DOHH2 (cell line): ENCODE results near the gene AVPI1.

Source experiments
- H3F3A ChIP-seq: fragments of 200-600 bp; sonication (generic), shearing (Covaris generic); 2 replicates; pipeline ENCODE4 v1.6.0; 2016; ENCODE audit warnings: antibody characterized with exemption, mild to moderate bottlenecking; ENCODE audit not compliant: control insufficient read depth, insufficient read depth
- H3K27ac ChIP-seq: fragments of 200-600 bp; sonication (generic); 2 replicates; pipeline ENCODE4 v1.5.1; 2014; ENCODE audit warnings: low read depth, mild to moderate bottlenecking, low read length, moderate library complexity
- H3K27me3 ChIP-seq: fragments of 200-600 bp; sonication (generic); 2 replicates; pipeline ENCODE4 v1.6.1; 2014; ENCODE audit warnings: mild to moderate bottlenecking, low read length, mixed read lengths; ENCODE audit not compliant: control insufficient read depth
- H3K36me3 ChIP-seq: fragments of 200-600 bp; sonication (generic); 2 replicates; pipeline ENCODE4 v1.6.1; 2014; ENCODE audit warnings: mild to moderate bottlenecking, low read length, moderate library complexity, mixed read lengths; ENCODE audit not compliant: control insufficient read depth
- H3K4me1 ChIP-seq: fragments of 200-600 bp; sonication (generic); 2 replicates; pipeline ENCODE4 v1.6.1; 2014; ENCODE audit warnings: mild to moderate bottlenecking, low read length, mixed read lengths; ENCODE audit not compliant: control insufficient read depth
- H3K4me2 ChIP-seq: fragments of 200-600 bp; sonication (generic); 2 replicates; pipeline ENCODE4 v1.6.0; 2014; ENCODE audit warnings: mild to moderate bottlenecking, low read length, moderate library complexity
- H3K4me3 ChIP-seq: fragments of 200-600 bp; sonication (generic); 2 replicates; pipeline ENCODE4 v1.5.1; 2014; ENCODE audit warnings: mild to moderate bottlenecking, low read length, mixed read lengths
- H3K79me2 ChIP-seq: fragments of 200-600 bp; sonication (generic); 2 replicates; pipeline ENCODE4 v1.6.1; 2014; ENCODE audit warnings: mild to moderate bottlenecking, low read length, mixed read lengths; ENCODE audit not compliant: control insufficient read depth
- H3K9me2 ChIP-seq: fragments of 200-600 bp; sonication (generic); replicated peaks from 2 replicates; pipeline ENCODE4 v1.6.1; 2014; ENCODE audit warnings: mild to moderate bottlenecking, low read length, mixed read lengths; ENCODE audit not compliant: control insufficient read depth
- H3K9me3 ChIP-seq: fragments of 200-600 bp; sonication (generic); 2 replicates; pipeline ENCODE4 v1.6.1; 2014; ENCODE audit warnings: antibody characterized with exemption, low read length, mixed read lengths; ENCODE audit not compliant: control insufficient read depth, insufficient read depth
- H4K20me1 ChIP-seq: fragments of 200-600 bp; sonication (generic); 2 replicates; pipeline ENCODE4 v1.6.0; 2014; ENCODE audit warnings: low read depth, mild to moderate bottlenecking, antibody characterized with exemption, low read length, moderate library complexity; ENCODE audit not compliant: control insufficient read depth, insufficient read depth
- EZH2phosphoT487 ChIP-seq: fragments of 200-600 bp; sonication (generic); IDR thresholded peaks from 2 replicates; pipeline ENCODE4 v1.6.1; 2017; ENCODE audit warnings: borderline replicate concordance, mild to moderate bottlenecking, antibody characterized with exemption, low read length, moderate library complexity, mixed read lengths
- TF ChIP-seq, protein P1 (sequence below): fragments of 200-600 bp; sonication (generic); IDR thresholded peaks from one replicate; pipeline ENCODE4 v1.5.1; 2014; ENCODE audit warnings: antibody characterized with exemption, mild to moderate bottlenecking, low read depth, low read length; ENCODE audit not compliant: poor library complexity, severe bottlenecking

The AVPI1 gene

DNA sequence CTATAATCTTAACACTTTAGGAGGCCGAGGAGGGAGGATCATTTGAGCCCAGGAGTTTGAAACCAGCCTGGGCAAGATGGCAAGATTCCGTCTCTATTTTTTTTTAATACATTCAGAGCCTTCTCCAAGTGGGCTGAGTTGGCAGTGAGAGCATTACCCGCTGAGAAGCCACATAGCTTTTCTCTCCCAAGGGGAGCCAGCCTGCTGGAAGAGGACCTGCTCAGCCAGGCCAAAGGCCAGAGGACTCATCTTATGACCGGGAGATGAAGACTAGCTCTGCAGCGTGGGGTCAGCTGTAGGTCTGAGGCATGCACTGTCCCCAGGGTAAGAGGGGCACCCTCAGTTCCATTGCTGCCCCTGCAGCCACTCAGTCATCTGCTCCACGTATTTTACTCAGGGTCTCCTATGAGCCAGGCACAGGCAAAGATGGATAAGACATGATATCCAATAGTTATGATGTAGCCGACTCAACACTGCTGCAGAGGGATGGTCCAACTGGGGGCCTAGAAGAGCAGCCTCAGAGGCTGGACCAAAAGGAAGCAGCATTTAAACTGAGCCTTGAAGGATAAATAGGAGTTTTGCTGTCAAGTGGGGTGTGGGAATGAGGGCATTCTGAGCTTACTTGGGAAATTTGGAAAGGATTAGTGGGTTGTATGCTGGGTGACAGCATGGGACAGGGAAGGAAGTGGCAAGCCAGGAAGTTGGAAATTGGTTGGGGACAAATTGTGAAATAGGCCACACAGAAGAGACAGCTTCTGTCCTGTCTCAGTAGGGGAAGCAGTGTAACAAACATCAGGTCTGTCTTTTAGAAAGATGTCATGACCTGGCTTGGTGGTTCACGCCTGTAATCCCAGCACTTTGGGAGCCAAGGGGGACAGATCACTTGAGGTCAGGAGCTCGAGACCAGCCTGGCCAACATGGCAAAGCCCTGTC is 24.9 kb upstream of the AVPI1 start:
- no peaks in the 10 kb centered on the region; the same call in 1 of the 2 replicates for H3K79me2 ChIP-seq
- H3K9me3 ChIP-seq: no peaks in the 10 kb centered on the region
- H3K4me1 ChIP-seq: peaks cover 14% of the 10 kb centered on the region
- H3F3A ChIP-seq: no peaks in the 10 kb centered on the region
- no peaks in the 10 kb centered on the region; the same call in 1 of the 2 replicates for H4K20me1 ChIP-seq
- H3K36me3 ChIP-seq: no peaks in the 10 kb centered on the region
- H3K4me3 ChIP-seq: no peak overlapping the region
- no peak for TF ChIP-seq EZH2phosphoT487
- TF ChIP-seq, protein P1, sequence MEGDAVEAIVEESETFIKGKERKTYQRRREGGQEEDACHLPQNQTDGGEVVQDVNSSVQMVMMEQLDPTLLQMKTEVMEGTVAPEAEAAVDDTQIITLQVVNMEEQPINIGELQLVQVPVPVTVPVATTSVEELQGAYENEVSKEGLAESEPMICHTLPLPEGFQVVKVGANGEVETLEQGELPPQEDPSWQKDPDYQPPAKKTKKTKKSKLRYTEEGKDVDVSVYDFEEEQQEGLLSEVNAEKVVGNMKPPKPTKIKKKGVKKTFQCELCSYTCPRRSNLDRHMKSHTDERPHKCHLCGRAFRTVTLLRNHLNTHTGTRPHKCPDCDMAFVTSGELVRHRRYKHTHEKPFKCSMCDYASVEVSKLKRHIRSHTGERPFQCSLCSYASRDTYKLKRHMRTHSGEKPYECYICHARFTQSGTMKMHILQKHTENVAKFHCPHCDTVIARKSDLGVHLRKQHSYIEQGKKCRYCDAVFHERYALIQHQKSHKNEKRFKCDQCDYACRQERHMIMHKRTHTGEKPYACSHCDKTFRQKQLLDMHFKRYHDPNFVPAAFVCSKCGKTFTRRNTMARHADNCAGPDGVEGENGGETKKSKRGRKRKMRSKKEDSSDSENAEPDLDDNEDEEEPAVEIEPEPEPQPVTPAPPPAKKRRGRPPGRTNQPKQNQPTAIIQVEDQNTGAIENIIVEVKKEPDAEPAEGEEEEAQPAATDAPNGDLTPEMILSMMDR: no peak
- no peaks in the 10 kb centered on the region for H3K9me2 ChIP-seq
- H3K4me2 ChIP-seq: no peak overlapping the region
- peaks cover 21% of the 10 kb centered on the region for H3K27me3 ChIP-seq
- no peak overlapping the region for H3K27ac ChIP-seq

DNA sequence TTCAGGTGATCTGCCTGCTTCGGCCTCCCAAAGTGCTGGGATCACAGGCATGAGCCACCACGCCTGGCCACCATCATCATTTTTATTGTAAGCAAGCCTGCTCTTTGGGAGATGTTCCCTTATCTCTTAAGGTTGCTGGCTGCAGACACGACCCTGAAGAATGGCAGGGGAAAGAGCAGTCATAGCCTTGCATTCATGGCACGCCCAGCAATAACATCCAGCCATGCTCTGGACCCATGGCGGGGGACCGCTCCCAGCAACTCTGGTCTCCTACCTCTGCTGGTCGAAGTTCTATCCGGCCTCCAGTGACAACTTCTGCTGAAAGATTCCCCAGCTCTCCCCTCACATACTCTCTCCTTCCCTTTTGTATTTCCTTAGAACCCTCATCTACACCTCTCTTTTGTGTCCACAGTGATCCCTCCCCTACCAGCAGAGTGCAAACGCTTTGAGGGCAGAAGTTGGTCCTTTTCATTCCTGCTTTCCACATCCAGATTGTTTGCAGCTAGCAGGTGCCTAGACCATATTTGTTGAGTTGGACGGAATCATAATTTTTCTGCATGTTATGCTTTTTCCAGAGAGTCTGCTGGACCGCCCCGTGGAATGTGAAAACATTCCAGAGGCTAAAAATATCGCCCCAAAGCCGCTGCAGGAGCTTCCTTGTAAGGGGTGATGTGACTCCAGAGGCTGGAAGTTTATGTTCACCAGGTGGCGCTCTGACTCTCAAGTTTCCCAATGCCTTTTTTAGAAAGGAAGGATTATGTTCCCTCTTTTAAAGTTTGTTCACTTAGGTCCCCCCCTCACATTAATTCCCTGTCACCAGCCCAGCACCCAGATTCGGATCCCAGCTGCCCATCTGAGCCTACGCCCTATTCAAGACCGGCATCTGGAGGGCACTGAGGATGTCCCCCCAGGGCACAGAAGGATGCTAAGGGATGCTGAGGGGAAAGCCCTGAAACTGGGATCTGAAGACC is 22.2 kb upstream of the AVPI1 start:
- H3K79me2 ChIP-seq: no peaks in the 10 kb centered on the region
- peaks cover 7% of the 10 kb centered on the region for H3K27me3 ChIP-seq
- no peak overlapping the region for H3K4me3 ChIP-seq
- no peak overlapping the region for H3K4me2 ChIP-seq
- peaks cover 4% of the 10 kb centered on the region for H3K4me1 ChIP-seq
- TF ChIP-seq, protein P1: peak; percentile 82
- no peak for TF ChIP-seq EZH2phosphoT487
- H3K9me2 ChIP-seq: no peaks in the 10 kb centered on the region
- no peaks in the 10 kb centered on the region for H3K9me3 ChIP-seq
- no peaks in the 10 kb centered on the region for H3F3A ChIP-seq
- no peaks in the 10 kb centered on the region for H3K36me3 ChIP-seq
- H3K27ac ChIP-seq: no peak overlapping the region
- H4K20me1 ChIP-seq: no peaks in the 10 kb centered on the region

- no peak overlapping the region for H3K27ac ChIP-seq
- no peaks in the 10 kb centered on the region for H3K79me2 ChIP-seq
- peaks cover 2% of the 10 kb centered on the region for H3K4me1 ChIP-seq
- no peaks in the 10 kb centered on the region for H3K9me2 ChIP-seq
- no peak overlapping the region for H3K4me3 ChIP-seq
- H4K20me1 ChIP-seq: no peaks in the 10 kb centered on the region
- H3K36me3 ChIP-seq: no peaks in the 10 kb centered on the region
- H3K9me3 ChIP-seq: no peaks in the 10 kb centered on the region
- H3F3A ChIP-seq: no peaks in the 10 kb centered on the region
- H3K4me2 ChIP-seq: no peak overlapping the region
- TF ChIP-seq, protein P1: no peak
- TF ChIP-seq EZH2phosphoT487: no peak
- H3K27me3 ChIP-seq: peaks cover 3% of the 10 kb centered on the region; the same call in 1 of the 2 replicates
These were observed 21.1 kb upstream of the AVPI1 start for GRCh38 chr10:97708167-97708566.
